Head of caudate nucleus (tissue), 42 donors: ENCODE measurements around the gene PARP3.
"Not testable (repeated sequence)": the region's sequence is repeated elsewhere in the genome, so short reads cannot be mapped to it uniquely, and the experiment has no call there.

Experiments
- DNase-seq, 42 donors: peaks; one replicate each; pipeline versions ENCODE4 v3.0.0 to v3.0.0-alpha.2; 2020 to 2021; ENCODE audit warnings: mixed read lengths in 7 of 42
- intact Hi-C: fragments of 100-400 bp; cut with DNase I; formaldehyde crosslinking; loops from one replicate; pipeline ENCODE4 v1.15.0; 2022

The PARP3 gene

GRCh38 chr3:51974963-51975851 is 33.0 kb downstream of the PARP3 start, which contains the start of gene ABHD14A:
TSS of gene ABHD14A (plus strand) at chr3:51975064. CDS start at chr3:51975136, 72 bp downstream.
- intact Hi-C loops, result loop anchor here (2.0 kb wide), 1 partner anchor 32 kb away; the partner anchor contains the start of gene PARP3
- peak in 40 of 42 donors; percentile 63 to 87 (median 76) for DNase-seq

- peak; percentile 75 to 93 (median 86) for DNase-seq
- intact Hi-C loops, result loop anchor here (2.0 kb wide), 1 partner anchor 33 kb away; the partner anchor contains the start of gene PARP3
These were observed 33.8 kb downstream of the PARP3 start for GRCh38 chr3:51975852-51976549.

GRCh38 chr3:51977446-51978142 is 35.4 kb downstream of the PARP3 start:
- intact Hi-C loops, result no loop called here
- no peak for DNase-seq

- no peak for DNase-seq
- intact Hi-C loops, result no loop called here
These were observed 36.0 kb downstream of the PARP3 start for GRCh38 chr3:51978143-51978502.

- intact Hi-C loops, result no loop called here
These were observed 38.1 kb downstream of the PARP3 start for GRCh38 chr3:51980253-51980652.

GRCh38 chr3:51982352-51982837 is 40.2 kb downstream of the PARP3 start:
- intact Hi-C loops, result no loop called here
- DNase-seq, result no peak

More at GRCh38 chr3:51980253-51980652, 38.1 kb downstream of the PARP3 start:
- no peak for DNase-seq

GRCh38 chr3:51982838-51983577 is 40.8 kb downstream of the PARP3 start, which contains the start of gene ACY1:
TSS of gene ACY1 (plus strand) at chr3:51983535. CDS start at chr3:51984065, 530 bp downstream.
- intact Hi-C loops, result no loop called here
- peak in 41 of 42 donors; percentile 55 to 92 (median 81) for DNase-seq

GRCh38 chr3:51983578-51984268 is 41.6 kb downstream of the PARP3 start:
- DNase-seq, result no peak
- intact Hi-C loops, result no loop called here

GRCh38 chr3:51984269-51984647 is 42.1 kb downstream of the PARP3 start:
- intact Hi-C loops, result no loop called here
- DNase-seq, result no peak

GRCh38 chr3:51985063-51985462 is 42.9 kb downstream of the PARP3 start:
- intact Hi-C loops, result no loop called here
- no peak for DNase-seq

- DNase-seq, result no peak
- intact Hi-C loops, result no loop called here
These were observed 44.1 kb downstream of the PARP3 start for GRCh38 chr3:51986010-51986947.

GRCh38 chr3:51987568-51987967 is 45.4 kb downstream of the PARP3 start:
- intact Hi-C loops, result no loop called here
- DNase-seq, result no peak

GRCh38 chr3:51988286-51989146 is 46.4 kb downstream of the PARP3 start:
- intact Hi-C loops, result no loop called here

GRCh38 chr3:51990501-51990971 is 48.4 kb downstream of the PARP3 start:
- intact Hi-C loops, result not testable (repeated sequence)

More at GRCh38 chr3:51988286-51989146, 46.4 kb downstream of the PARP3 start:
- DNase-seq, result no peak

GRCh38 chr3:51992017-51992682 is 50.0 kb downstream of the PARP3 start:
- DNase-seq, result no peak
- intact Hi-C loops, result no loop called here

More at GRCh38 chr3:51990501-51990971, 48.4 kb downstream of the PARP3 start:
- not testable (repeated sequence) for DNase-seq
